UCSD-AML1 (cell line): Measurements from ENCODE around the gene PARD3B.

Experiments
- DNase-seq: peaks from one replicate; lab custom pipeline; 2025; ENCODE audit not compliant: unreplicated experiment; lab: John Stamatoyannopoulos, UW

Gene PARD3B

GRCh38 chr2:204931562-204931961 lies 386.3 kb downstream of the PARD3B start:
- DNase-seq = no peak

- no peak for DNase-seq
Observed at GRCh38 chr2:204933735-204934374, 388.6 kb downstream of the PARD3B start.

DNA sequence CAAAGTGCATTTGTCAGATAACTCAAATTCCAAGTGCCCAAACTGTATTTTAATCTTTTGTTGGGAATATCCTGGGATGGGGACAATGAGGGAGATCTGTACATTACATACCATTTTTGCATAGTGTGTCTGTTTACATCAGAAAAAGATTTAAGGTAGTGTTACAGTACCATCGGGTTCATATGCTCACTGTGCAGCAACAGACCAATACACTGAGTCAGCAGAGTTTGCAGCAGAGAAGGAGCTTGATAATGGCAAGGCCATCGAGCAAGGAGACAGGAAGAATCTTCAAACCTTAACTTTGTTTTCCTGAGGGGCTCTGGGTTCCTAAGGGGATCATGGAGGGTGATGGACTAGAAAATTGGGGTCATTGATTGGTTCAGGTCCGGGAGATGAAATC lies 399.7 kb downstream of the PARD3B start:
- no peak for DNase-seq

DNA sequence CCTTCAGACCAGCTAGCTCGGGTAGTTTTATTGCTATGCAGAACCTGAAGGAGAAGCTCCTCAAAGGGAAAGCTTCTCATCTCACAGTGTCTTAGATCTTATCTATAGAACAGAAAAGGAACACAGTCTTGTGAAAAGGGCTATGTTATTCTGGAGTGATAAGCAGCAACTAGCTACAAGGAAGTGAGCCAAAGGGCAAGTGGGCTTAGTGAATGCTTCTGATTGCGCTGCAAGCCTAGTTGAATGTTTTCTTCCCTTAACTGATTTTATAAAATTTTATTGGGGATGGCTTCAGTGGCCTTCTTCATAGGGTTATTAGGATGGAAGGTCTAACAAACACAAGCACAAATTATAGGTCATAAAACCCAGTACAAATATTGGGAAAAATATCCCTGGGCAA lies 400.1 kb downstream of the PARD3B start:
- DNase-seq = no peak

DNA sequence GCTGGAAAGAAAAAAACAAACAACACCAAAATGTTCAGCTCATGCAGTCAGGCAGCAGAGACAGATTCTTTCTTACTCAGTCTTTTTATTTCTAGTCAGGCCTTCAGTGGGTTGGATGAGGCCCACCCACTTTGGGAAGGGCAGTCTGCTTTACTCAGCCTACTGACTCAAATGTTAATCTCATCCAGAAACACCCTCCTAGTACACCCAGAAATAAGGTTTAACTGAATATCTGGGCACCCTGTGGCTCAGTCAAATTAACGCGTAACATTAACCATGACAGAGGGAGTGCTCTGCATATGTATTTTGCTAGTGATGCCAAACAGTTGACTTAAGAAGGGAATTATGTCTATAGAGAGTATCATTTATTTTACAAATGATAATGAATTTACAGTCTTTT lies 401.6 kb downstream of the PARD3B start:
- no peak for DNase-seq

DNA sequence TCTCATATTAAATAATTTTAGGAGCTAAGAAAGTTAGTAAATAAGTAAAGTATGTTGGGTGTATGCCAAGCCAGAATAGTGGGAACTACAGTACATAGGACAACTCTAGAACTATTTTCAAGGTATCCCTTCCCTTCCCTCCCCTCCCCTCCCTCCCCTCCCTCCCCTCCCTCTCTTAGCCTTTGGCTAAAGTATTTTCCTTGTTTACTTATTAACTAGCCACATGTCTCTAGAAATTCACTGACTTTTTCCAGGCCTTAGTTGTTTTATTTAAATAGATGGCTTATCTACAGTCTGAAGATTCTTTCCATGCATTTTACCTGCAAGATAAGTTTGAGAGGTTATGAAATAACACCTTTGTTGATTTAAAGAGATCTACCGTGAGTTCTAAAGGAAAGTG lies 402.1 kb downstream of the PARD3B start:
- DNase-seq = no peak

DNA sequence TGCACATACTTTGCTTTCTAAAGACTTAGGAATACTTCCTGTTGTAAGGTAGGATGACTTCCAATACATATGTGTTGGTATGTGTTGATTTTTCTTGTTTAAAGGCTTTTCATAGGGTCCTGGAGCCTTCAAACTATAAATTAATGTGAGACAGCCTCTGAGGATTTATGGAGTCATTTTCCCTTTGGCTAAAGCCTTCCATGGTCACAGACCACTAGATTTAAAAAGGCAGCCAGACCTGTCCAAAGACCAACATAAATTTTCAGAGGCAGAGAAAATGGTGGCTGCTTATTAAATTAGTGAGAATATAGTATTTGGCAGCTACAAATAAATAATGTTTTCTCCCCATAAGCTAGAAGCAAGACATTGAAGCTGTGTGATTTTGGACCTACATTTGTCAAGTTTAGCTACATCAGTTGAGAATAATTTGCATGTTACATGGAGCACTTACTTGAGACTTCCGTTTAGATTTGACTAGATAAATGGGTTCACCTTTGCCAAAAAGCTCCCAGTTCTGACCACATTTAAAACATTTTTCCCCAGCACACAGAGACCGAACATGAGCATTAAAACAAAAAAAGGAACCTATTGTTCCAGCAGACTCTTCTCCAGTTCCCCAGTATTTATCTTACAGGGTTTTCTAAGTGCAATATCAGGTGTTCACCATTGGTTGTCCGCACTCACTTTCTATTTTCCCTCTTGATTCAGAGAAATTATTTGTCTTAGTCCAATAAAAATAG lies 402.9 kb downstream of the PARD3B start:
- no peak for DNase-seq

DNA sequence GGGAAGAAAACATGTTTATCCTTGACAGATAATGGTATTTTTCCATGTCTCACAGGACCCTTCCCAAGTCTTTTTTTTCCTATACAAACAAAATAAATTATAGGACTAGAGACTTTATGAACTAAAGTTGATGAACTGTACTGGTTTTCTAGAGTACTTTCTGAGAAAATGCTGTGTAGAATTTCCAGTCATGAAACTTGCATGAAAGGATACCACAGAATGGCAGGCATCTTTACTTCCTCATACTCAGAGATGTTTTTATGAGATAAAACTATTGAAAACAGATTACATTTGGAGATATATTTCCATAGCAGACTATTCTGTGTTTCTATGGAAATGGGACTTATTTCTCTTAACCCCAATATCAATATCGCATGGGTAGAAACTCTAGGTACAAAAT lies 403.5 kb downstream of the PARD3B start:
- no peak for DNase-seq

DNA sequence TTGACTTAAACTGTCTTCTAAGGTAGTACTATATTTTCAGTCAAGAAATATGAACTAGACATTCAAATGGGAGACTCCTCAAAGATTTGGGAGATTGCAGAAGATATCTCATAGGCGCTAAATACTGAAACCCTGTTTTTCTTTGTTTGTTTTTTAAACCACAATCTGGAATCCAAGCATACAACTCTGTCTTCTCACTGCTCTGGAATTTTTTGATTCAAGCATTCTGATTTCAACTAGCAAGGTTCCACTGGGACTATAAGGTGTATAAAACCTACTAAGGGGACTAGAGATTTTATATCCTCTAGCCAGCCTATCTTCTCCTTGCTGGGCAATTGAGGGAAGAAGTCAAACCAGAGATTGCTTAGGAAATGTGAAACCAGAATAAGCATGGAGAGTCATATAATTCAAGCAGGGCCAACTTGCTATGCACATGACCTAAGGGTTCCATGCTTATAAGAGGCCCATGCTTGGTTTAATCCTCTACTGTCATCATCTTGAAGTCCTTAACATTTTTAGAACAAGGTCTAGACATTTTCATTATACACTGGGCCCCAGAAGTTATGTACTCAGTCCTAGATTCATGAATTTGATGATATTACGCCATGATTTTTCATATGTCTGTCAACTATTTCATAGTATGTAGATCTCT lies 405.5 kb downstream of the PARD3B start:
- DNase-seq = no peak

DNA sequence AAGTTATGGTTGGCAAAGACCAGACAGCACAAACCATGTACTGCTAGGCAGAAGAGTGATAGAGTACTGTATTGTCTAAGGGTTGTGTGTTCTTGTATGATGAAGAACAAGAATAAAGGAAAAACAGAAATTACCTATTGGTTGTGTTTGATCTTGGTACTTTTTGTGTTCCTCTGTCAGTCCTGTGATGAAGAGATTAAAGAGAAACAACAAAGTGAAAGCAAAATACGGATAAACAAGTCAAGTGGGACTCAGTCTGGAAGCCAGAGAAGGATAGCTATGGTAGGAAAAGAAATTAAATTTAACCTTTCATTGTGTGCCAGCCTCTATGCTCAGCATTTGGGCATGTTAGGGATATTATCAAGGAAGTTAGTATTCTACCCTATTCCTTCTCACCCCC lies 413.1 kb downstream of the PARD3B start:
- no peak for DNase-seq

GRCh38 chr2:204964414-204964813 lies 419.1 kb downstream of the PARD3B start:
- DNase-seq = no peak

DNA sequence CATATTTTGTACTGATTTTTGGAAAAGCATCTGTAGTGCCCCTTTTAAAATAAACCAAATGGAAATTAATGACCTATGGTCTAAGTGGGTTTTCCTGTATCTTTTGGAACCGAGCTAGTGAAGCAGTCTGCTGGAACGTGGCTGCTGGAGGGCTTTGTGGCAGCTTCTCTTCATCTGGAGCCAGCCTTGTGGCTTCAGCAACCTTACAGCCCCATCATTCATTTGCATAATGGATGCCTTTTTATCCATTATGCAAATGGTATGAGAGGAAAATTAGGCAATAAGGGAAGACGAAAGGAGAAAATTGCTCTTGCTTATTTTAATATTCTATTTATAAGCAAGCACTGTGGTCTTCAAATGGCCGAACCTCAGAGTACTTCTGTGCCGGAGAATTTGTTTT lies 421.0 kb downstream of the PARD3B start:
- DNase-seq = no peak

- peak; percentile 61 for DNase-seq
Observed at GRCh38 chr2:204967199-204967960, 422.1 kb downstream of the PARD3B start.

DNA sequence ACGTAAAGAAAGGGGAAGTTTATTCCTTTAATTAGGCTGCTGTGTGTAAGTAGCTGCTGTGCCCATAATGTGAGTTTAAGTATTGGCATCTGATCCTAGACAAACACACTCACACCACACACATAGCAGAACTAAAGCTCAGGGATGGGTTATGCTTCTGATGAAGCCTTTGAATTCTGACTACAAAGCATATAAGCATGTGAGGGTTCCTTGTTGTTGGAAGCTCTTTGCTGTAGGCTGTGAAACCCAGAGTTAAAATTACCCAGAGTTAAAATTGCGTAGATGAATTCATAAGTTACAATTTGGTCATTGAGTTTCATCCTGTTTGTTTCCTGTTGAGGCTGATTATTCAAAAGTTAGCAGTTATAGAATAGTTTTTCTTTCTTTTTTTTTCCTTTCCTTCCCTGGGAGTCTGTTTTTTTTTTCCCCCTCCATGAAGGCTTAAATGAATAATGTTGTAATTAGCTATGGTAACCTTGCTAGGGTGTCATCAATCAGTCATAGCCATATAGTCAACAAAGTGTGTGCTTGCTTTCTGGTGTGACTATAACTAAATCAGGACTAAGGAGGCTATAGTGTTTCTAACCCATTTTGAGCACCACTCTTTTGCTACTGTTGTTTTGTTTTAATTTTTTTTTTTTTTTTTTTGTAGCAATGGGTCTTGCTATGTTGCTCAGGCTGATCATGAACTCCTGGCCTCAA lies 426.1 kb downstream of the PARD3B start:
- DNase-seq = no peak

- no peak for DNase-seq
Observed at GRCh38 chr2:204972161-204972560, 426.9 kb downstream of the PARD3B start.

DNA sequence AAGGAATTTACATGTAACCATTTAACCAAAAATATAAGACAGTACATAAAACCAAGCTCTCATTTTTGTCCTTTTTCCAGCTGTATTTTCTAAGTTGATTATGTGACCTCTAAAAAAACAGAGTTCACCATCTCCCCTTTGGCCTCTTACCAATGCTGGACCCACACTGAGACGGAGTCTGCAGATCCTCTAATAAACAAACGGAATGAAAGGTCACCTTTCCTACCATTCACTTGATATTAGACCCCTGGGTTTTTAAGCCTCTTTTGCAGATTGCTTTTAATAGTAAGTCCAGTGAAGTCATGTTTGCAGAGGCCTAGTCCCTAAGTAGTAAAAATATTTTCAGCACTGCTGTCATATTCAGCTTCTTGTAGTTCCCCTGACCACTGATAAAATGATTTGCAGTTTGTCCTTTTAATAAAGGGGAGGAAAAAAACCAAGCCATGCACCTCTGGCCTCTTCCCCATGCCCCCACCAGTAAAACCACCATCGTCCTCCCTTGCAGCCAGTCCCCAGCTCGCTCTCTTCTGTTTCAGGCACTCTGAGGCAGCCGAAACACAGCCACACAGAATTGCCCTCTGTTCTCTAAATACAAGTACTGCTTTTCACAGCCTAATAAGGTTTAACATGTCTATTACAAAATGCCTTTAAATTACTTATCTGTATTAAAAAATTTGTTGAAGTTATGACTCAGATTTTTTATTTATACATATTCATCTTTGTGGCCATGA lies 427.5 kb downstream of the PARD3B start:
- no peak for DNase-seq

GRCh38 chr2:204973616-204974015 lies 428.3 kb downstream of the PARD3B start:
- DNase-seq = no peak

- DNase-seq = no peak
Observed at GRCh38 chr2:204974487-204974886, 429.2 kb downstream of the PARD3B start.

DNA sequence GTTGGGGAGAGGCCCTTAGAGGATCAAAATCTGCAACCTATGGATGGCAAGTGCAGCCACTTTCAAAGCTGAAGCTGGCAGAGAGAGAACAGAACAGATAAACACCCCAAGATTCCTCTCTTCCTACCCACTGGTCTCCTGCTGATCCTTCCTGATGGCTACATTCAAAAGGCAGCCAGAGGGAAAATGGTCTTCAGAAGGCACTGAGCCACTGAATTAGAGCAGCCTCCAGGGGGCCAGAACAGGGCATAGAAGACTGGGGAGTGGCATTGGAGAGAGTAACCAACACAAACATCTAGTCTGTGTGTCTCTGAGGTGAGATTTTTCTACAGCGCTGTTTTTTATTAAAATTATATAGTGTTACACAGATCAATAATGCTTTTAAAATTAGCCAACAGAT lies 432.6 kb downstream of the PARD3B start:
- no peak for DNase-seq

- DNase-seq = peak; percentile 20
Observed at GRCh38 chr2:204982303-204982702, 437.0 kb downstream of the PARD3B start.
